C4-2B (cell line): Measurements from ENCODE around the gene TMUB1.

Experiments
- H3K27ac ChIP-seq: fragments of 450-650 bp; 2 replicates; pipeline ENCODE4 v1.5.1; 2017
- CTCF ChIP-seq: fragments of 450-650 bp; conservative IDR thresholded peaks from 2 replicates; pipeline ENCODE4 v1.5.1; 2017; ENCODE audit warnings: mild to moderate bottlenecking
- ZFX ChIP-seq: fragments of 450-650 bp; IDR thresholded peaks from 2 replicates; pipeline ENCODE4 v1.6.1; 2017

The TMUB1 gene

GRCh38 chr7:151057989-151058780 is 25.1 kb downstream of the TMUB1 start:
- peak overlapping the region; percentile 80 for H3K27ac ChIP-seq
- TF ChIP-seq ZFX (peak; percentile 46; the same call in 1 of the 2 replicates), CTCF (no peak)

- TF ChIP-seq ZFX: no peak
- no peak for TF ChIP-seq CTCF
- peak within 1 kb of the TSS; percentile 80 for H3K27ac ChIP-seq
Measured at GRCh38 chr7:151057506-151057988, 25.7 kb downstream of the TMUB1 start, which contains the start of gene CDK5. Gene CDK5, minus strand, starts transcription at chr7:151057897. Its CDS starts 49 bp downstream, at chr7:151057848.

- H3K27ac ChIP-seq: peak overlapping the region; percentile 80
- TF ChIP-seq ZFX: no peak
- no peak for TF ChIP-seq CTCF
Measured at GRCh38 chr7:151056666-151057505, 26.4 kb downstream of the TMUB1 start.

GRCh38 chr7:151056283-151056665 is 27.0 kb downstream of the TMUB1 start:
- H3K27ac ChIP-seq: no peak overlapping the region
- TF ChIP-seq CTCF (no peak), ZFX (no peak)

GRCh38 chr7:151053751-151054150 is 29.5 kb downstream of the TMUB1 start:
- TF ChIP-seq CTCF (no peak), ZFX (no peak)
- H3K27ac ChIP-seq: no peak overlapping the region

GRCh38 chr7:151053096-151053495 is 30.2 kb downstream of the TMUB1 start:
- H3K27ac ChIP-seq: no peak overlapping the region
- TF ChIP-seq ZFX (no peak), CTCF (no peak)

- no peak overlapping the region for H3K27ac ChIP-seq
- no peak for TF ChIP-seq CTCF
Measured at GRCh38 chr7:151051108-151051507, 32.2 kb downstream of the TMUB1 start.
